IMR-90 (cell line): ENCODE results near the gene GLT1D1. TPM values are rescaled to one million over a fixed set of nuclear protein-coding genes. Genes with fewer than 3 reads are reported as not detected.
A peak's percentile ranks its signal among the peaks of the same experiment; 100 is the strongest.

ENCODE experiments used
- ATAC-seq: fragments of 200-7000 bp; cut with Tn5 transposase; 2 replicates; pipeline ENCODE4 v1.9.1; 2020; ENCODE audit warnings: low read depth, mild to moderate bottlenecking, moderate library complexity
- BruUV-seq: library from RNA; stranded (reverse); fragments of 400-500 nt; replicated peaks from 2 replicates; lab custom pipeline; 2021; lab: Mats Ljungman, UMichigan
- CTCF ChIA-PET: fragments of 300-600 bp; formaldehyde crosslinking; extraction: SDS; loops from one replicate; lab custom pipeline; 2021; ENCODE audit warnings: antibody characterized with exemption; lab: Yijun Ruan, JAX
- POLR2A ChIA-PET: fragments of 300-600 bp; sonication (Branson Sonifier 250); formaldehyde crosslinking; loops from one replicate; lab custom pipeline; 2022; ENCODE audit warnings: antibody characterized with exemption; ENCODE audit not compliant: unreplicated experiment; lab: Charles Lee
- DNase-seq: peaks from one replicate; pipeline ENCODE4 v3.0.0; 2013
- H2AFZ ChIP-seq: replicated peaks from 2 replicates; pipeline ENCODE3; 2013; ENCODE audit warnings: low read length, mild to moderate bottlenecking; ENCODE audit not compliant: poor library complexity
- H2AK5ac ChIP-seq: 2 replicates; pipeline ENCODE4 v1.6.1; 2013; ENCODE audit warnings: low read depth, low read length, inconsistent platforms
- H2AK9ac ChIP-seq: replicated peaks from 2 replicates; pipeline ENCODE3; 2013; ENCODE audit warnings: mild to moderate bottlenecking, low read depth, low read length, moderate library complexity; ENCODE audit not compliant: poor library complexity
- H2BK120ac ChIP-seq: 2 replicates; pipeline ENCODE4 v1.6.1; 2013; ENCODE audit warnings: low read depth, low read length, inconsistent platforms
- H2BK15ac ChIP-seq: 3 replicates; pipeline ENCODE4 v1.6.1; 2013; ENCODE audit warnings: low read depth, low read length, inconsistent platforms
- H2BK20ac ChIP-seq: 2 replicates; pipeline ENCODE4 v1.6.1; 2013; ENCODE audit warnings: low read depth, mild to moderate bottlenecking, inconsistent platforms, low read length, moderate library complexity
- H2BK5ac ChIP-seq: 2 replicates; pipeline ENCODE4 v1.6.1; 2013; ENCODE audit warnings: mild to moderate bottlenecking, low read depth, low read length, inconsistent platforms; ENCODE audit not compliant: poor library complexity, severe bottlenecking
- H3K14ac ChIP-seq: replicated peaks from 2 replicates; pipeline ENCODE4 v1.6.1; 2013; ENCODE audit warnings: low read depth, low read length, inconsistent platforms
- H3K18ac ChIP-seq: 2 replicates; pipeline ENCODE4 v1.6.1; 2013; ENCODE audit warnings: low read depth, low read length, control low read depth
- H3K23ac ChIP-seq: 2 replicates; pipeline ENCODE4 v1.6.1; 2013; ENCODE audit warnings: low read depth, low read length, inconsistent platforms
- H3K27ac ChIP-seq: 2 replicates; pipeline ENCODE4 v1.5.1; 2013; ENCODE audit warnings: mild to moderate bottlenecking, control low read depth, low read length; ENCODE audit not compliant: insufficient read depth
- H3K27me3 ChIP-seq: 2 replicates; pipeline ENCODE4 v1.6.1; 2013; ENCODE audit warnings: low read length; ENCODE audit not compliant: control insufficient read depth, insufficient read depth
- H3K36me3 ChIP-seq: 2 replicates; pipeline ENCODE4 v1.6.1; 2013; ENCODE audit warnings: low read length, mixed read lengths; ENCODE audit not compliant: control insufficient read depth, insufficient read depth
- H3K4ac ChIP-seq: 2 replicates; pipeline ENCODE4 v1.6.1; 2013; ENCODE audit warnings: low read depth, low read length, inconsistent platforms
- H3K4me1 ChIP-seq: 2 replicates; pipeline ENCODE4 v1.6.1; 2013; ENCODE audit warnings: low read length, mixed read lengths; ENCODE audit not compliant: control insufficient read depth, insufficient read depth
- H3K4me2 ChIP-seq: 2 replicates; pipeline ENCODE4 v1.6.1; 2013; ENCODE audit warnings: low read depth, mild to moderate bottlenecking, control low read depth, low read length, moderate library complexity
- H3K4me3 ChIP-seq: 2 replicates; pipeline ENCODE4 v1.5.1; 2013; ENCODE audit warnings: low read depth, mild to moderate bottlenecking, control low read depth, low read length, moderate library complexity; ENCODE audit not compliant: insufficient read depth
- H3K56ac ChIP-seq: 2 replicates; pipeline ENCODE4 v1.6.1; 2013; ENCODE audit warnings: low read length, inconsistent platforms; ENCODE audit not compliant: insufficient read depth; ENCODE audit errors: extremely low read depth
- H3K79me1 ChIP-seq, 2 experiments: 2 replicates each; pipeline ENCODE4 v1.6.1; 2013; ENCODE audit warnings: low read length in 2 of 2, inconsistent platforms in 1 of 2, low read depth in 1 of 2
- H3K9ac ChIP-seq: 2 replicates; pipeline ENCODE4 v1.6.1; 2013; ENCODE audit warnings: low read depth, low read length, control low read depth
- H3K9me1 ChIP-seq: 2 replicates; pipeline ENCODE4 v1.6.1; 2013; ENCODE audit warnings: low read length, inconsistent platforms; ENCODE audit not compliant: insufficient read depth
- H3K9me3 ChIP-seq: 2 replicates; pipeline ENCODE4 v1.6.1; 2013; ENCODE audit warnings: low read length; ENCODE audit not compliant: control insufficient read depth, insufficient read depth
- H4K20me1 ChIP-seq: 2 replicates; pipeline ENCODE4 v1.6.1; 2013; ENCODE audit warnings: low read length, inconsistent platforms; ENCODE audit not compliant: insufficient read depth
- H4K5ac ChIP-seq: 2 replicates; pipeline ENCODE4 v1.6.1; 2013; ENCODE audit warnings: mild to moderate bottlenecking, low read depth, low read length, control low read depth
- H4K8ac ChIP-seq, 2 experiments: 2 replicates each; pipeline ENCODE4 v1.6.1; 2013; ENCODE audit warnings: low read depth in 2 of 2, low read length in 2 of 2, control low read depth in 1 of 2, inconsistent platforms in 1 of 2
- H4K91ac ChIP-seq: 2 replicates; pipeline ENCODE4 v1.6.1; 2013; ENCODE audit warnings: low read depth, low read length, inconsistent platforms; ENCODE audit not compliant: insufficient read depth
- SMC3 ChIP-seq: fragments of 150-350 bp; IDR thresholded peaks from 2 replicates; pipeline ENCODE4 v1.6.1; 2016; ENCODE audit warnings: low read depth, mild to moderate bottlenecking, antibody characterized with exemption, low read length, moderate library complexity
- WGBS, 2 experiments: methylation state at CpG; one replicate each; pipeline versions ENCODE4 v1.1.5 to v1.1.7; 2013; ENCODE audit warnings: missing lambda C conversion rate in 2 of 2; ENCODE audit not compliant: insufficient read length in 1 of 2; ENCODE audit errors: extremely low coverage in 2 of 2; 5-methylcytosine and 5-hydroxymethylcytosine counted together
- dilution Hi-C: fragments of 300-500 bp; cut with HindIII; formaldehyde crosslinking; loops from one replicate; pipeline ENCODE4 v1.14.3; 2018; ENCODE audit warnings: low sequenced_read_pairs; ENCODE audit not compliant: unreplicated experiment
- in situ Hi-C: fragments of 300-500 bp; cut with MboI; formaldehyde crosslinking; loops from 3 replicates; pipeline ENCODE4 v1.14.3; 2019; ENCODE audit warnings: low sequenced_read_pairs, inconsistent platforms, mixed read lengths
- intact Hi-C: fragments of 100-400 bp; cut with micrococcal nuclease; formaldehyde crosslinking; loops from 2 replicates; pipeline ENCODE4 v1.10.0; 2022
- polyA plus RNA-seq, 3 experiments: library from polyadenylated mRNA; depleted of rRNA; stranded (reverse); fragments of >200 nt; gene quantifications; 2 replicates each; pipeline ENCODE4 v1.2.3, GENCODE V29; 2012; ENCODE audit warnings: low replicate concordance in 1 of 3
- total RNA-seq: library from RNA; depleted of rRNA; stranded (reverse); fragments of >200 nt; gene quantifications from 2 replicates; pipeline ENCODE4 v1.2.3, GENCODE V29; 2012

Gene GLT1D1
- total and polyA plus RNA-seq, 2 of the 4 experiments (the other 2 are of a cell fraction) = not detected

DNA sequence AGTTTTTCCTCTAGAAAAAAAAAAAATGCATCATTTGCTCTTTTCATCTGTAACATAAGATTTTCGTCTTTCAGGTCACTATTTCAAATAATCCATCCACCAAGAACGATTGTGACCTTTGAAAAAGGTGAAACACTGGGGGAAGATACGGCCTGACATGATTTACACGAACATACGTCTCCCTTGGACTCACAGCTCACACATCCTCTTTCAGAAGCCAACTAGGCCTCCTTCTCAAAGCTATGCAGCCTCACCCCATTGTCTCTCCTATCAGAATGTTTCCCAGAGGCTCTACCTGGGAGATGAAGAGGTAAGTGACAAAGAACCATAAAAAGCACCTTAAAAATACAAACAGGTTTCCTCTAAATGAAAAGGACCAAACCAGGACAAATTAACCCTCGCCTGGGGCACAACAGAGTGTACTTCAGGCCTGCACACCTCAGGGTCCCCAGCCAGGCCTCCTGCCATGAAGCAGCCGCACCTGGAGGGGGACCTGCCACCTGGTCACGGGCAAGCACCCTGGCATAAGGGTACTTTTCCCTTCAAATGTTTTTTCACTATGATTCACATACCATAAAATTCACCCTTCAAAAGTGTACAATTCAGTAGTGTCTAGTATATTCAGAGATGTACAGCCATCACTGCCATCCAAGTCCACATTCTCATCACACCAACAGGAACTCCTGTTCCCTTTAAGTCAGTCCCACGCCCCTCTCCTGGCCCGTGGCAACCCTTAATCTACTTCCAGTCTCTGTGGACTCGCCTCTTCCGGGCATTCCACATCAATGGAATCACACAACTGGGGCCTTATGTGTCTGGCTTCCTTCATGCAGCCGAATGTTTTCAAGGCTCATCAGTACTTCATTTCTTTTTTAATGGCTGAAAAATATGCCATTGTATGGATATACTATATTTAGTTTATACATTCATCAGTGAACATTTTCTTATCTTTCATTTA is 34.9 kb upstream of the GLT1D1 start:
- peaks cover 5% of the 10 kb centered on the region for H3K4me1 ChIP-seq
- no peak overlapping the region for H3K14ac ChIP-seq
- H3K27ac ChIP-seq = peak overlapping the region; percentile 24; the same call in 1 of the 2 replicates
- peak overlapping the region; percentile 36; the same call in 1 of the 2 replicates for H4K5ac ChIP-seq
- POLR2A ChIA-PET = no interaction called here
- ATAC-seq (no peak; the same call in 1 of the 2 replicates), DNase-seq (peak; percentile 43)
- peak overlapping the region; percentile 36; the same call in 1 of the 2 replicates for H3K9ac ChIP-seq
- CTCF ChIA-PET = no interaction called here
- peaks cover 25% of the 10 kb centered on the region for H4K20me1 ChIP-seq
- H3K79me1 ChIP-seq = peaks cover 17 to 80% of the 10 kb centered on the region in 2 experiments
- in situ Hi-C loops = no loop called here
- peaks cover 16% of the 10 kb centered on the region for H3K36me3 ChIP-seq
- no peak overlapping the region for H4K91ac ChIP-seq
- no peak overlapping the region for H2BK20ac ChIP-seq
- no peak overlapping the region for H2AFZ ChIP-seq
- 79% methylated on average over 4 of the region's 13 CpGs; no CpG with 5 or more reads in 1 of the 2 experiments for WGBS, 2 experiments
- no peak overlapping the region for H2AK5ac ChIP-seq
- H3K23ac ChIP-seq = no peak overlapping the region
- H2AK9ac ChIP-seq = no peak overlapping the region
- no peak overlapping the region for H3K4ac ChIP-seq
- H3K18ac ChIP-seq = no peak overlapping the region
- BruUV-seq = no TSS peak
- dilution Hi-C loops = no loop called here
- H3K9me3 ChIP-seq = no peaks in the 10 kb centered on the region
- peaks cover 7% of the 10 kb centered on the region for H3K9me1 ChIP-seq
- H2BK5ac ChIP-seq = peak overlapping the region; percentile 43
- no peak overlapping the region for H3K4me3 ChIP-seq
- no peak for TF ChIP-seq SMC3
- no peaks in the 10 kb centered on the region for H3K27me3 ChIP-seq
- H2BK15ac ChIP-seq = no peak overlapping the region
- no peak overlapping the region for H4K8ac ChIP-seq
- no peak overlapping the region for H2BK120ac ChIP-seq
- intact Hi-C loops = no loop called here
- no peak overlapping the region for H3K56ac ChIP-seq
- H3K4me2 ChIP-seq = no peak overlapping the region
